DND-41 (cell line): Measurements from ENCODE around the gene RALY.

Experiments used
- ATAC-seq: fragments of 200-7000 bp; cut with Tn5 transposase; 3 replicates; pipeline ENCODE4 v1.9.1; 2021; ENCODE audit warnings: low read depth; ENCODE audit not compliant: insufficient read depth
- DNase-seq: peaks from one replicate; pipeline ENCODE4 v3.0.0-alpha.2; 2020
- H2AFZ ChIP-seq: 2 replicates; pipeline ENCODE4 v1.6.0; 2012; ENCODE audit warnings: low read depth, low read length
- H3K27ac ChIP-seq: 2 replicates; pipeline ENCODE4 v1.5.1; 2012; ENCODE audit warnings: low read length, inconsistent platforms
- H3K27me3 ChIP-seq: fragments of 200-600 bp; sonication (generic); 2 replicates; pipeline ENCODE4 v1.6.0; 2012; ENCODE audit warnings: low read length, mild to moderate bottlenecking, inconsistent platforms; ENCODE audit not compliant: insufficient read depth, poor library complexity
- H3K36me3 ChIP-seq: 2 replicates; pipeline ENCODE4 v1.5.1; 2012; ENCODE audit warnings: low read length, inconsistent platforms; ENCODE audit not compliant: insufficient read depth
- H3K4me1 ChIP-seq: 2 replicates; pipeline ENCODE4 v1.5.1; 2012; ENCODE audit warnings: mild to moderate bottlenecking, low read length; ENCODE audit not compliant: insufficient read depth
- H3K4me2 ChIP-seq: 2 replicates; pipeline ENCODE4 v1.6.0; 2012; ENCODE audit warnings: mild to moderate bottlenecking, moderate library complexity, low read length, inconsistent platforms; ENCODE audit not compliant: insufficient read depth
- H3K4me3 ChIP-seq, 2 experiments: fragments of 200-600 bp in 1 of 2; shearing (Covaris generic) in 1 of 2; 2 replicates each; pipeline ENCODE4 v1.5.1; 2012 to 2016; ENCODE audit warnings: inconsistent platforms in 2 of 2, low read length in 2 of 2, mild to moderate bottlenecking in 2 of 2, low read depth in 1 of 2, moderate library complexity in 1 of 2
- H3K79me2 ChIP-seq: 2 replicates; pipeline ENCODE4 v1.6.0; 2012; ENCODE audit warnings: low read length, inconsistent platforms; ENCODE audit not compliant: insufficient read depth
- H3K9ac ChIP-seq: 2 replicates; pipeline ENCODE4 v1.6.0; 2012; ENCODE audit warnings: low read depth, mild to moderate bottlenecking, inconsistent platforms, low read length, moderate library complexity
- H3K9me3 ChIP-seq: 2 replicates; pipeline ENCODE4 v1.5.1; 2012; ENCODE audit warnings: low read length, moderate library complexity, mild to moderate bottlenecking, inconsistent platforms; ENCODE audit not compliant: insufficient read depth, severe bottlenecking
- H4K20me1 ChIP-seq: 2 replicates; pipeline ENCODE4 v1.6.0; 2012; ENCODE audit warnings: low read length; ENCODE audit not compliant: insufficient read depth
- EZH2 ChIP-seq: IDR thresholded peaks from 3 replicates; pipeline ENCODE4 v1.6.1; 2012; ENCODE audit warnings: borderline replicate concordance, low read depth, mild to moderate bottlenecking, moderate library complexity, low read length, inconsistent platforms; ENCODE audit not compliant: severe bottlenecking
- TF ChIP-seq, protein P1 (sequence below): IDR thresholded peaks from 2 replicates; pipeline ENCODE4 v1.5.1; 2012; ENCODE audit warnings: borderline replicate concordance, low read length, moderate library complexity, mild to moderate bottlenecking; ENCODE audit not compliant: poor library complexity, severe bottlenecking; ENCODE audit errors: extremely low read depth

Gene RALY

DNA sequence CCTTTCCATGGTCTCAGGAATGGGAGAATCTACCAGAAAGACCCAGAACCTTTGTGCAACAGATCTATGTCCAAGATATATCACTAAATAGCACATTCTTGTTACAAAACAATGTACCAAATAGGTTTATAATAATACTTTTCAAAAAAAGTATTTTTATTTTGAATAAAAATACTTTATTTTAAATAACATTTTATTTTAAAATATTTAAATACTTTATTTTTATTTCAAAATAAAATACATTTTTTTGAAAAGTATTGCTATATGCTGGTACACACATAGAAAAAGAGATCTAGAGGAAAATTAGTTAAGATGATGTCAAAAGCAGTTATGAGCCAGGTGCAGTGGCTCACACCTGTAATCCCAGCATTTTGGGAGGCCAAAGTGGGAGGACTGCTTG, 16.8 kb upstream of the RALY start:
- H3K79me2 ChIP-seq, result no peaks in the 10 kb centered on the region
- H3K27ac ChIP-seq, result no peak overlapping the region
- ATAC-seq (no peak), DNase-seq (no peak)
- no peak overlapping the region for H3K9ac ChIP-seq
- H3K4me1 ChIP-seq, result no peaks in the 10 kb centered on the region
- no peak overlapping the region for H3K4me2 ChIP-seq
- no peak for TF ChIP-seq EZH2
- TF ChIP-seq, protein P1, sequence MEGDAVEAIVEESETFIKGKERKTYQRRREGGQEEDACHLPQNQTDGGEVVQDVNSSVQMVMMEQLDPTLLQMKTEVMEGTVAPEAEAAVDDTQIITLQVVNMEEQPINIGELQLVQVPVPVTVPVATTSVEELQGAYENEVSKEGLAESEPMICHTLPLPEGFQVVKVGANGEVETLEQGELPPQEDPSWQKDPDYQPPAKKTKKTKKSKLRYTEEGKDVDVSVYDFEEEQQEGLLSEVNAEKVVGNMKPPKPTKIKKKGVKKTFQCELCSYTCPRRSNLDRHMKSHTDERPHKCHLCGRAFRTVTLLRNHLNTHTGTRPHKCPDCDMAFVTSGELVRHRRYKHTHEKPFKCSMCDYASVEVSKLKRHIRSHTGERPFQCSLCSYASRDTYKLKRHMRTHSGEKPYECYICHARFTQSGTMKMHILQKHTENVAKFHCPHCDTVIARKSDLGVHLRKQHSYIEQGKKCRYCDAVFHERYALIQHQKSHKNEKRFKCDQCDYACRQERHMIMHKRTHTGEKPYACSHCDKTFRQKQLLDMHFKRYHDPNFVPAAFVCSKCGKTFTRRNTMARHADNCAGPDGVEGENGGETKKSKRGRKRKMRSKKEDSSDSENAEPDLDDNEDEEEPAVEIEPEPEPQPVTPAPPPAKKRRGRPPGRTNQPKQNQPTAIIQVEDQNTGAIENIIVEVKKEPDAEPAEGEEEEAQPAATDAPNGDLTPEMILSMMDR, result no peak
- H3K9me3 ChIP-seq, result no peaks in the 10 kb centered on the region
- no peaks in the 10 kb centered on the region for H3K36me3 ChIP-seq
- no peak overlapping the region for H3K4me3 ChIP-seq
- H2AFZ ChIP-seq, result no peak overlapping the region
- no peaks in the 10 kb centered on the region for H4K20me1 ChIP-seq
- H3K27me3 ChIP-seq, result peaks cover 8% of the 10 kb centered on the region

DNA sequence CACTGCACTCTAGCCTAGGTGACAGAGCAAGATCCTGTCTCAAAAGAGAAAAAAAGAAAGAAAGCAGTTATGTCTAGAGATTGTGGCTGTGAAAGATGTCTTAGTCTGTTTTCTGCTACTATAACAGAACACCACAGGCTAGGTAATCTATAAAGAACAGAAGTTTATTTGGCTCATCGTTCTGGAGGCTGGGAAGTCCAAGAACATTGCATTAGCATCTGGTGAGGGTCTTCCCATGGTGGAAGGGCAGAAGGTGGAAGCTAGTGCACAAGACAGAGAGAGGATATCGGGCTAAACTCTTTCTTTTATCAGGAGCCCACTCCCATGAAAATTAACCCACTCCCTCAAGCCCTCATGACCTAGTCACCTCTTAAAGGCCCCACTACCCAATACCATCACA, 16.2 kb upstream of the RALY start:
- Histone ChIP-seq H3K9ac (no peak overlapping the region), H3K36me3 (no peaks in the 10 kb centered on the region), H3K79me2 (no peaks in the 10 kb centered on the region), H3K4me3 (no peak overlapping the region), H4K20me1 (no peaks in the 10 kb centered on the region), H3K4me1 (no peaks in the 10 kb centered on the region), H3K9me3 (no peaks in the 10 kb centered on the region), H3K27ac (no peak overlapping the region), H3K4me2 (no peak overlapping the region), H3K27me3 (peaks cover 10% of the 10 kb centered on the region), H2AFZ (no peak overlapping the region)
- no peak for DNase-seq
- ATAC-seq, result no peak
- TF ChIP-seq, protein P1, result no peak
- TF ChIP-seq EZH2, result no peak

DNA sequence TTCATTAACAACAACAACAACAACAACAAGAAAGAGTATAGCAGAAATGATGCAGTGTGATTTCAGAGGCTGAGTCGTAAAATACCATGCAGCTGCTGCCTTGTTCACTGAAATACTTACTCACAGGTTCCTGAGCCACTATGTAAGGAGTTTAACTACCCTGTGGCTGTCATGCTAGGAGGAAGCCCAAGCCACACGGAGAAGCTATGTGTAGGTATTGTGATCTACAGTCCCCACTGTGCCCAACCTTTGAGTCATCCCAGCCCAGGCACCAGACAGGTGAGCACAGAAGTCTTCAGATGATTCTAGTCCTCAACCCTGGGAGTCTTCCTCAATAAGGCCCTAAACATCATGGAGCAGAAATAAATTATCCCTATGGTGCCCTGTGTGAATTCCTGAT, 14.6 kb upstream of the RALY start:
- no peak overlapping the region for H3K9ac ChIP-seq
- ATAC-seq, result no peak
- no peak for TF ChIP-seq EZH2
- TF ChIP-seq, protein P1, result no peak
- no peaks in the 10 kb centered on the region for H3K9me3 ChIP-seq
- H3K79me2 ChIP-seq, result no peaks in the 10 kb centered on the region
- no peaks in the 10 kb centered on the region for H4K20me1 ChIP-seq
- no peak overlapping the region for H3K4me3 ChIP-seq
- H3K27me3 ChIP-seq, result peaks cover 10% of the 10 kb centered on the region
- no peaks in the 10 kb centered on the region for H3K36me3 ChIP-seq
- no peak overlapping the region for H3K4me2 ChIP-seq
- no peaks in the 10 kb centered on the region for H3K4me1 ChIP-seq
- no peak overlapping the region for H2AFZ ChIP-seq
- no peak for DNase-seq
- no peak overlapping the region for H3K27ac ChIP-seq

DNA sequence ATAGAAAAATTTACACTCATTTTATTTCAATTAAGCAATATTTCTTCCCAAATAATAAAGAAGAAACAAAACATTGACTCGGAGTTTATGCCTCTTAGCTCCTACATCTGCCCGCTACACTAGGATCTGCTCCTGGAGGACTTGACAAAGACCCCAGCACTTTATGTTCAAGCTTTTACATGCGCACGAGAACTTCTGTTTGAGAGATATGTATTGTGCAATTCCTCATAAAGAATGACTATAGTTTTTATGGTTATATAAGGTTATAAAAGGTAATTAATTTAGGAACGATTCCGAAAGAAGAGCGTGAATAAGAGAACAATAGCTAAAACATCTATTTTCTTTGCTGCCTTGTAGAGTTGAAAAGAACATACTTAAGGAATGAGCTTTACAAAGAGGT, 12.4 kb upstream of the RALY start:
- ATAC-seq, result no peak

More for the DNA sequence above, 12.4 kb upstream of the RALY start:
- Histone ChIP-seq H3K9ac (no peak overlapping the region), H3K27me3 (peaks cover 10% of the 10 kb centered on the region), H3K36me3 (no peaks in the 10 kb centered on the region), H3K79me2 (no peaks in the 10 kb centered on the region), H3K4me3 (no peak overlapping the region), H3K4me1 (no peaks in the 10 kb centered on the region), H2AFZ (no peak overlapping the region), H3K27ac (no peak overlapping the region), H4K20me1 (no peaks in the 10 kb centered on the region), H3K4me2 (no peak overlapping the region), H3K9me3 (no peaks in the 10 kb centered on the region)
- no peak for DNase-seq
- no peak for TF ChIP-seq EZH2
- TF ChIP-seq, protein P1, result no peak
